A549 (cell line): ENCODE measurements around the gene YES1. TPM values are rescaled to one million over a fixed set of nuclear protein-coding genes. Genes with fewer than 3 reads are reported as not detected.

Experiments
- ATAC-seq, 2 experiments: fragments of 200-7000 bp in 1 of 2; fragments of >200 bp in 1 of 2; cut with Nextera tagmentation in 1 of 2; cut with Tn5 transposase in 1 of 2; 3 replicates each; pipeline versions ENCODE4 v1.8.0 to v1.9.1; 2018 to 2020; ENCODE audit warnings: mild to moderate bottlenecking in 1 of 2, moderate library complexity in 1 of 2
- CTCF ChIA-PET: fragments of 300-600 bp; sonication (Branson Sonifier 250); formaldehyde crosslinking; extraction: SDS; loops from one replicate; lab custom pipeline; 2021; ENCODE audit warnings: antibody characterized with exemption, inconsistent platforms; lab: Yijun Ruan, JAX
- POLR2A ChIA-PET: fragments of 350-600 bp; formaldehyde crosslinking; extraction: SDS; loops from one replicate; lab custom pipeline; 2021; ENCODE audit warnings: antibody characterized with exemption, inconsistent platforms; lab: Yijun Ruan, JAX
- DNase-seq, 2 experiments: peaks; one replicate each; pipeline versions ENCODE4 v3.0.0 to v3.0.0-alpha.2; 2011 to 2016; ENCODE audit warnings: low read depth in 1 of 2, low spot score in 1 of 2
- FAIRE-seq: peaks from 2 replicates; lab custom pipeline; 2011; peaks lifted over from hg19 to GRCh38; lab: Jason Lieb, UNC
- H3K27ac ChIP-seq, 2 experiments: fragments of >200 bp; sonication (Bioruptor Twin); formaldehyde crosslinking; 3 replicates each; pipeline ENCODE4 v1.5.1; 2016 to 2017
- H3K4me1 ChIP-seq: fragments of >200 bp; sonication (Bioruptor Twin); formaldehyde crosslinking; 3 replicates; pipeline ENCODE4 v1.6.1; 2016
- H3K4me2 ChIP-seq: fragments of >200 bp; sonication (Bioruptor Twin); formaldehyde crosslinking; 3 replicates; pipeline ENCODE4 v1.6.1; 2016
- H3K4me3 ChIP-seq: fragments of >200 bp; sonication (Bioruptor Twin); formaldehyde crosslinking; 3 replicates; pipeline ENCODE4 v1.5.1; 2016
- H3K9me3 ChIP-seq: fragments of >200 bp; sonication (Bioruptor Twin); formaldehyde crosslinking; 3 replicates; pipeline ENCODE4 v1.6.1; 2016
- CHD2 ChIP-seq: fragments of 150-350 bp; IDR thresholded peaks from 2 replicates; pipeline ENCODE4 v1.6.1; 2014; ENCODE audit warnings: low read length; ENCODE audit not compliant: partially characterized antibody
- EHMT2 ChIP-seq: fragments of 200-600 bp; sonication (generic); IDR thresholded peaks from 2 replicates; pipeline ENCODE4 v1.6.1; 2016; ENCODE audit warnings: antibody characterized with exemption, low read depth, mild to moderate bottlenecking, moderate library complexity
- ESRRA ChIP-seq: fragments of 150-350 bp; IDR thresholded peaks from 2 replicates; pipeline ENCODE4 v1.6.1; 2014; ENCODE audit warnings: mild to moderate bottlenecking, low read length, borderline replicate concordance
- FOSB ChIP-seq: fragments of 250-450 bp; sonication (Bioruptor Pico); IDR thresholded peaks from 2 replicates; pipeline ENCODE4 v1.5.0; 2020; ENCODE audit warnings: mild to moderate bottlenecking, moderate library complexity
- FOSL2 ChIP-seq, 2 experiments: fragments of 450-650 bp in 1 of 2; fragments of >200 bp in 1 of 2; sonication (Bioruptor Twin) in 1 of 2; formaldehyde crosslinking; IDR thresholded peaks; 2 replicates each; pipeline versions ENCODE4 v1.5.0 to v1.6.1; 2016 to 2020; ENCODE audit warnings: mild to moderate bottlenecking in 1 of 2, moderate library complexity in 1 of 2
- HEYL ChIP-seq: fragments of 250-450 bp; sonication (Bioruptor Pico); IDR thresholded peaks from 2 replicates; pipeline ENCODE4 v1.8.0; 2021; ENCODE audit warnings: mild to moderate bottlenecking, moderate library complexity
- HOXB5 ChIP-seq: fragments of 250-450 bp; sonication (Bioruptor Pico); IDR thresholded peaks from 2 replicates; pipeline ENCODE4 v1.5.0; 2020; ENCODE audit warnings: mild to moderate bottlenecking, moderate library complexity
- JUN ChIP-seq, 2 experiments: fragments of >200 bp; sonication (Bioruptor Twin); formaldehyde crosslinking; IDR thresholded peaks; 2 replicates in 1 of 2; 3 replicates in 1 of 2; pipeline ENCODE4 v1.6.1; 2016 to 2017
- KDM1A ChIP-seq: fragments of 200-600 bp; sonication (generic); IDR thresholded peaks from 2 replicates; pipeline ENCODE4 v1.6.1; 2016; ENCODE audit warnings: low read depth, mild to moderate bottlenecking
- KDM5A ChIP-seq: fragments of 200-600 bp; sonication (generic); IDR thresholded peaks from 2 replicates; pipeline ENCODE4 v1.6.1; 2016; ENCODE audit warnings: antibody characterized with exemption, mild to moderate bottlenecking
- MYC ChIP-seq: IDR thresholded peaks from 2 replicates; pipeline ENCODE4 v1.6.1; 2012; ENCODE audit warnings: mild to moderate bottlenecking, inconsistent platforms, low read length, improper control_type of control experiment, borderline replicate concordance
- NPAS2 ChIP-seq: fragments of 250-450 bp; sonication (Bioruptor Pico); IDR thresholded peaks from 2 replicates; pipeline ENCODE4 v1.8.0; 2022; ENCODE audit warnings: mild to moderate bottlenecking, moderate library complexity, borderline replicate concordance
- NR3C1 ChIP-seq: fragments of >200 bp; sonication (Bioruptor Twin); formaldehyde crosslinking; IDR thresholded peaks from 3 replicates; pipeline ENCODE4 v1.6.1; 2017
- POLR2A ChIP-seq: IDR thresholded peaks from 2 replicates; pipeline ENCODE4 v1.6.1; 2012; ENCODE audit warnings: mild to moderate bottlenecking, low read length
- RARB ChIP-seq: fragments of 250-450 bp; sonication (Bioruptor Pico); IDR thresholded peaks from 2 replicates; pipeline ENCODE4 v1.8.0; 2021; ENCODE audit warnings: mild to moderate bottlenecking, moderate library complexity
- RFX5 ChIP-seq: fragments of 450-650 bp; IDR thresholded peaks from 2 replicates; pipeline ENCODE4 v1.7.1; 2014; ENCODE audit warnings: antibody characterized with exemption, mild to moderate bottlenecking, moderate library complexity
- SMC3 ChIP-seq: fragments of >200 bp; sonication (Bioruptor Twin); formaldehyde crosslinking; IDR thresholded peaks from 3 replicates; pipeline ENCODE4 v1.6.1; 2018; ENCODE audit warnings: inconsistent platforms
- SREBF2 ChIP-seq: fragments of 450-650 bp; IDR thresholded peaks from 2 replicates; pipeline ENCODE4 v1.6.1; 2014; ENCODE audit warnings: mild to moderate bottlenecking, moderate library complexity
- TP53 ChIP-seq: fragments of 250-450 bp; sonication (Bioruptor Pico); IDR thresholded peaks from 2 replicates; pipeline ENCODE4 v1.5.0; 2021; ENCODE audit warnings: mild to moderate bottlenecking, moderate library complexity
- ZNF302 ChIP-seq: fragments of 250-450 bp; sonication (Bioruptor Pico); IDR thresholded peaks from 2 replicates; pipeline ENCODE4 v1.9.0; 2021; ENCODE audit warnings: inconsistent platforms, mild to moderate bottlenecking, moderate library complexity
- ZSCAN20 ChIP-seq: fragments of 250-450 bp; sonication (Bioruptor Pico); IDR thresholded peaks from 2 replicates; pipeline ENCODE4 v1.8.0; 2022; ENCODE audit warnings: mild to moderate bottlenecking, moderate library complexity
- WGBS: methylation state at CpG from one replicate; pipeline ENCODE4 v1.1.6; 2017; ENCODE audit errors: missing lambda C conversion rate; 5-methylcytosine and 5-hydroxymethylcytosine counted together
- polyA plus RNA-seq, 4 experiments: library from polyadenylated mRNA; depleted of rRNA in 3 of 4; stranded (reverse); fragments of >200 nt; fragmentation: RNase III in 1 of 4; extraction: RNeasy Plus Mini Kit Qiagen cat#74134 plus additional on column Dnase treatment in 1 of 4; gene quantifications; 2 replicates in 3 of 4; 3 replicates in 1 of 4; pipeline ENCODE4 v1.2.3, GENCODE V29; 2011 to 2017
- TF ChIP-seq, protein P1 (sequence below): IDR thresholded peaks from 2 replicates; pipeline ENCODE4 v1.6.1; 2012
- TF ChIP-seq, protein P2 (sequence below): fragments of >200 bp; sonication (Bioruptor Twin); formaldehyde crosslinking; IDR thresholded peaks from 3 replicates; pipeline ENCODE4 v1.5.1; 2016
- TF ChIP-seq, protein P3 (sequence below): fragments of >200 bp; sonication (Bioruptor Twin); formaldehyde crosslinking; IDR thresholded peaks from 3 replicates; pipeline ENCODE4 v1.6.1; 2016
- TF ChIP-seq, protein P4 (sequence below): IDR thresholded peaks from 2 replicates; pipeline ENCODE4 v1.6.1; 2012
- TF ChIP-seq, protein P5 (sequence below): fragments of 150-350 bp; IDR thresholded peaks from 2 replicates; pipeline ENCODE4 v1.6.1; 2014; ENCODE audit warnings: low read depth, mild to moderate bottlenecking, low read length
- TF ChIP-seq, protein P6 (sequence below): fragments of >200 bp; sonication (Bioruptor Twin); formaldehyde crosslinking; IDR thresholded peaks from 2 replicates; pipeline ENCODE4 v1.6.1; 2016

Gene YES1
- polyA plus RNA-seq, 2 of the 4 experiments (the other 2 are of a cell fraction) = 22.6 to 32.1 TPM

DNA sequence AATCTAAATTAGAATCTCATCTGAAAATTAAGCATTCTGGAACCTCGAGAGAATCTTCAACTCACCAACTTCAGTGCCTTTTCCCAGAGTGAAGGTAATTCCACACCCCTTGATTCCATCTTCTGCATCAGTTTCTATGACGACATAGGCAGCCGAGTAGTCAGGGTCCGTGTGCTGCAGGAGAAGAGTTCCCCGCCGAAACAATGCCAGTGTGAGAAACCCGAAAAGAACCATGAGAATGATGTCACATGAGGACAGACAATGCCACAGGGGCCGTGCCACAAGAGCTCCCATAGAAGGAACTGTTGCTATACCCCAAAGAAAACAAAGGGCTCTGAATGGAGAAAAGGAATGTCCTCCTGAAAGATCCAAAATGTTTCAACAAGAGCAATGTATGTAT, 105.6 kb downstream of the YES1 start:
- DNase-seq = no peak
- CTCF ChIA-PET = no interaction called here
- 76% methylated on average over 8 of the region's 8 CpGs for WGBS
- no peaks in the 10 kb centered on the region for H3K9me3 ChIP-seq
- TF ChIP-seq MYC (no peak), JUN (IDR thresholded peaks at IDR 0.05) (no peak), KDM1A (no peak), NPAS2 (no peak), FOSB (CRISPR knock-in tag) (no peak), SREBF2 (no peak)
- TF ChIP-seq, protein P1, sequence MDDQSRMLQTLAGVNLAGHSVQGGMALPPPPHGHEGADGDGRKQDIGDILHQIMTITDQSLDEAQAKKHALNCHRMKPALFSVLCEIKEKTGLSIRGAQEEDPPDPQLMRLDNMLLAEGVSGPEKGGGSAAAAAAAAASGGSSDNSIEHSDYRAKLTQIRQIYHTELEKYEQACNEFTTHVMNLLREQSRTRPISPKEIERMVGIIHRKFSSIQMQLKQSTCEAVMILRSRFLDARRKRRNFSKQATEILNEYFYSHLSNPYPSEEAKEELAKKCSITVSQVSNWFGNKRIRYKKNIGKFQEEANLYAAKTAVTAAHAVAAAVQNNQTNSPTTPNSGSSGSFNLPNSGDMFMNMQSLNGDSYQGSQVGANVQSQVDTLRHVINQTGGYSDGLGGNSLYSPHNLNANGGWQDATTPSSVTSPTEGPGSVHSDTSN = no peak
- TF ChIP-seq, protein P2, sequence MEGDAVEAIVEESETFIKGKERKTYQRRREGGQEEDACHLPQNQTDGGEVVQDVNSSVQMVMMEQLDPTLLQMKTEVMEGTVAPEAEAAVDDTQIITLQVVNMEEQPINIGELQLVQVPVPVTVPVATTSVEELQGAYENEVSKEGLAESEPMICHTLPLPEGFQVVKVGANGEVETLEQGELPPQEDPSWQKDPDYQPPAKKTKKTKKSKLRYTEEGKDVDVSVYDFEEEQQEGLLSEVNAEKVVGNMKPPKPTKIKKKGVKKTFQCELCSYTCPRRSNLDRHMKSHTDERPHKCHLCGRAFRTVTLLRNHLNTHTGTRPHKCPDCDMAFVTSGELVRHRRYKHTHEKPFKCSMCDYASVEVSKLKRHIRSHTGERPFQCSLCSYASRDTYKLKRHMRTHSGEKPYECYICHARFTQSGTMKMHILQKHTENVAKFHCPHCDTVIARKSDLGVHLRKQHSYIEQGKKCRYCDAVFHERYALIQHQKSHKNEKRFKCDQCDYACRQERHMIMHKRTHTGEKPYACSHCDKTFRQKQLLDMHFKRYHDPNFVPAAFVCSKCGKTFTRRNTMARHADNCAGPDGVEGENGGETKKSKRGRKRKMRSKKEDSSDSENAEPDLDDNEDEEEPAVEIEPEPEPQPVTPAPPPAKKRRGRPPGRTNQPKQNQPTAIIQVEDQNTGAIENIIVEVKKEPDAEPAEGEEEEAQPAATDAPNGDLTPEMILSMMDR = no peak
- TF ChIP-seq, all 56 proteins: peak for 0
- Histone ChIP-seq H3K4me1 (peaks cover 31% of the 10 kb centered on the region), H3K27ac (no peak overlapping the region), H3K4me2 (no peak overlapping the region), H3K4me3 (no peak overlapping the region)
- FAIRE-seq (no peak), ATAC-seq (no peak)
- POLR2A ChIA-PET = interaction anchor here (1.5 kb wide), 1 partner anchor 48 kb away, joined by 3 read pairs; no protein-coding TSS in a partner anchor

DNA sequence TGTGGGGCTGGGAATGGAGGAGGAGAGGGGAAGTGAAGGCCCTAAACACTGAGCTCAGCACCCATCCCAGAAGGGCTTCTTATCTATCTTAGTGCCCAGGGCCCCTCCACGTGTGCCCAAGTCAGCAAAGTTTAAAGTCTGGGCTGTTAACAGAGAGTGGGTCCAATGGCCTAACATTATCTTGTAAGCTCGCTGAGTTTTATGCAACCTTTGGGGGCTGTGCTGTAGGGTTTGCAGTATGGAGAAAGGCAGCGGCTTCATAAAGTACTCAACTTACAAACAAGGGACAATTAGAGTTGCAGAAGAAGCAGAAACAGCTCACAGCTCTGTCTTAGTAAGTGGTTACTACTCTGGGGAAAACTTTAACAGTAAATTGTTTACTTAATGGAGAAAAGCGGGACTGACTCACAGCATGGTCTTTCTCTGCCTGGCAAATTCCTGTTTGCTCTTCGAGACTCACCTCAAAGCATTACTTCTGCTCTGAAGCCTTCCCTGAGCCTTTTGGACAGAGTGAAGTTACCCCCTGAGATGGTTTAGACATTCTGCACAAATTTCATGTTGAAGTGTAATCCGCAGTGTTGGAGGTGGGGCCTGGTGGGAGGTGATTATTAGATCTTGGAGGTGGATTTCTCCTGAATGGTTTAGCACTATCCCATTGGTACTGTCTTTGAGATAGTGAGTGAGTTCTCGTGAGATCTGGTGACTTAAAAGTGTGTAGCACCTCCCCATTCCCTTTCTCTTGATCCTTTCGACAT, 108.7 kb downstream of the YES1 start:
- Histone ChIP-seq H3K9me3 (no peaks in the 10 kb centered on the region), H3K4me3 (peak overlapping the region; percentile 14; the same call in 2 of the 3 replicates), H3K27ac (peak overlapping the region; percentile 72 to 85), H3K4me1 (peaks cover 39% of the 10 kb centered on the region), H3K4me2 (peak overlapping the region; percentile 85)
- POLR2A ChIA-PET = interaction anchor here (2.1 kb wide), 1 partner anchor 9 kb away, joined by 11 read pairs; the partner anchor contains the start of gene ENOSF1
- no peak for FAIRE-seq
- DNase-seq = peak in 1 of 2 experiments; percentile 62
- ATAC-seq = peak; percentile 87 to 89
- CTCF ChIA-PET = interaction anchor here (0.6 to 1.7 kb wide), 3 partner anchors 9 to 136 kb away, joined by 3 to 5 read pairs (median 3); partner anchors contain the start of gene ENOSF1
- 4% methylated on average over 8 of the region's 8 CpGs for WGBS
- peak; percentile 80 for TF ChIP-seq CHD2
- TF ChIP-seq ZNF302 (CRISPR knock-in tag) = no peak
- no peak for TF ChIP-seq ESRRA
- TF ChIP-seq HOXB5 (CRISPR knock-in tag) = no peak
- TF ChIP-seq FOSL2 (IDR thresholded peaks at IDR 0.05) = no peak
- TF ChIP-seq FOSL2 (CRISPR knock-in tag; IDR thresholded peaks at IDR 0.05) = peak; percentile 26; the same call in 1 of the 2 replicates
- TF ChIP-seq JUN (IDR thresholded peaks at IDR 0.05) = no peak
- no peak for TF ChIP-seq SMC3
- no peak for TF ChIP-seq RFX5
- TF ChIP-seq, protein P1 = no peak
- TF ChIP-seq EHMT2 = no peak
- TF ChIP-seq HEYL (CRISPR knock-in tag) = no peak
- TF ChIP-seq, protein P3, sequence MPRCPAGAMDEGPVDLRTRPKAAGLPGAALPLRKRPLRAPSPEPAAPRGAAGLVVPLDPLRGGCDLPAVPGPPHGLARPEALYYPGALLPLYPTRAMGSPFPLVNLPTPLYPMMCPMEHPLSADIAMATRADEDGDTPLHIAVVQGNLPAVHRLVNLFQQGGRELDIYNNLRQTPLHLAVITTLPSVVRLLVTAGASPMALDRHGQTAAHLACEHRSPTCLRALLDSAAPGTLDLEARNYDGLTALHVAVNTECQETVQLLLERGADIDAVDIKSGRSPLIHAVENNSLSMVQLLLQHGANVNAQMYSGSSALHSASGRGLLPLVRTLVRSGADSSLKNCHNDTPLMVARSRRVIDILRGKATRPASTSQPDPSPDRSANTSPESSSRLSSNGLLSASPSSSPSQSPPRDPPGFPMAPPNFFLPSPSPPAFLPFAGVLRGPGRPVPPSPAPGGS = no peak
- no peak for TF ChIP-seq POLR2A
- TF ChIP-seq, protein P4, sequence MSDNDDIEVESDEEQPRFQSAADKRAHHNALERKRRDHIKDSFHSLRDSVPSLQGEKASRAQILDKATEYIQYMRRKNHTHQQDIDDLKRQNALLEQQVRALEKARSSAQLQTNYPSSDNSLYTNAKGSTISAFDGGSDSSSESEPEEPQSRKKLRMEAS = no peak; the same call in 1 of the 2 replicates
- TF ChIP-seq ZSCAN20 (CRISPR knock-in tag) = no peak
- TF ChIP-seq, protein P5, sequence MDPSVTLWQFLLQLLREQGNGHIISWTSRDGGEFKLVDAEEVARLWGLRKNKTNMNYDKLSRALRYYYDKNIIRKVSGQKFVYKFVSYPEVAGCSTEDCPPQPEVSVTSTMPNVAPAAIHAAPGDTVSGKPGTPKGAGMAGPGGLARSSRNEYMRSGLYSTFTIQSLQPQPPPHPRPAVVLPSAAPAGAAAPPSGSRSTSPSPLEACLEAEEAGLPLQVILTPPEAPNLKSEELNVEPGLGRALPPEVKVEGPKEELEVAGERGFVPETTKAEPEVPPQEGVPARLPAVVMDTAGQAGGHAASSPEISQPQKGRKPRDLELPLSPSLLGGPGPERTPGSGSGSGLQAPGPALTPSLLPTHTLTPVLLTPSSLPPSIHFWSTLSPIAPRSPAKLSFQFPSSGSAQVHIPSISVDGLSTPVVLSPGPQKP = no peak
- no peak for TF ChIP-seq RARB
- TF ChIP-seq NPAS2 = no peak
- TF ChIP-seq KDM5A = no peak
- TF ChIP-seq, protein P6, sequence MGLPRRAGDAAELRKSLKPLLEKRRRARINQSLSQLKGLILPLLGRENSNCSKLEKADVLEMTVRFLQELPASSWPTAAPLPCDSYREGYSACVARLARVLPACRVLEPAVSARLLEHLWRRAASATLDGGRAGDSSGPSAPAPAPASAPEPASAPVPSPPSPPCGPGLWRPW = no peak
- no peak for TF ChIP-seq TP53 (CRISPR knock-in tag)
- no peak for TF ChIP-seq NR3C1
